ENCODE measurements around the gene FLII. TPM values are rescaled to one million over a fixed set of nuclear protein-coding genes. Genes with fewer than 3 reads are reported as not detected.

FLII gene
- total RNA-seq, 1 experiment from 2014 or later, result 430 TPM

DNA sequence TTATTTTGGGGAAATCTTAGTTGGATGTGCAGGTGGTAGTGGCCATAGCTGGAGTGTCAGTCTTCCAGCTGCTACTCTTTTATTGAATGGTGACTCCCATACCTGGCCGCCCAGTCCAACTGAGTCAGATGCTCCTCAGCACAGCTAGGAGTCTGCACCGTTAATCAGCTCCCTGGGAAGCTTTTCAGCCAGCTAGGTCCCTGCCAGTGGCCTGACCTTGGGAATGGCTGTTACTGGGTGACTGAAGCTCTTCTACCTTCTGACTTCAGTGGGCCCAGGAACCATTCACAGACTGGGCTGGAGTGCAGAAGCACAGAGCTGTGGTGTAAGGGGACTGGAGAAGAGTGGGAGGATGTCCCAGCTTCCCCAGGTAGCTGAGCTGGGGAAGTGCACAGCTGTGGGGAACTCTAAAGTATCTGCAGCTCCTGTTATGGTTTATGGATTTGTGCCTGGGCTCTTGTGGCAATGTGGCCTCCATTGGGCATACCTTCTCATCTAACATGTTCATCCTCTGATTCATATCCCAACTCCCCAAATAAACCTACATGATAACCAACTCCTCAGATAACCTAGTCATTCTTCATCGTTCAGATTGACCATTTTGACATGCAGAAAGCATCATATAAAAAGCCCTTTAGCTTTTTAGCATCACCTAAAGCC lies 60.9 kb downstream of the FLII start:
- H4K20me1 ChIP-seq (ENCODE audit: insufficient read depth), result peaks cover 47% of the 10 kb centered on the region
- no peak overlapping the region for H3K4me2 ChIP-seq
- no peaks in the 10 kb centered on the region for H3K9me3 ChIP-seq (ENCODE audit: insufficient read depth, low read depth)
- no peaks in the 10 kb centered on the region for H3K9me2 ChIP-seq (ENCODE audit: insufficient read depth)
- no peaks in the 10 kb centered on the region for H3K27me3 ChIP-seq (ENCODE audit: insufficient read depth, low read depth)
- peaks cover 56% of the 10 kb centered on the region for H3K79me2 ChIP-seq (ENCODE audit: low read depth)
- intact Hi-C loops (cut with micrococcal nuclease; ENCODE audit: unreplicated experiment), result no loop called here
- peaks cover 6% of the 10 kb centered on the region for H3K4me1 ChIP-seq (replicated peaks; ENCODE audit: insufficient read depth)
- BruUV-seq (replicated peaks), result no TSS peak
- H3K4me3 ChIP-seq, result no peak overlapping the region
- peaks cover 7% of the 10 kb centered on the region for H3F3A ChIP-seq (ENCODE audit: insufficient read depth, low read depth)
- no peak overlapping the region for H2AFZ ChIP-seq
- H3K27ac ChIP-seq, result no peak overlapping the region
- TF ChIP-seq EZH2 (IDR thresholded peaks at IDR 0.05; ENCODE audit: low read depth), result no peak
- no peak for TF ChIP-seq CTCF (conservative IDR thresholded peaks at IDR 0.05)
- ChIA-PET CTCF (no interaction called here), POLR2A (ENCODE audit: unreplicated experiment) (no interaction called here)
- DNase-seq, result no peak
- peaks cover 5% of the 10 kb centered on the region; the same call in 1 of the 2 replicates for H3K36me3 ChIP-seq (ENCODE audit: low read depth)

DNA sequence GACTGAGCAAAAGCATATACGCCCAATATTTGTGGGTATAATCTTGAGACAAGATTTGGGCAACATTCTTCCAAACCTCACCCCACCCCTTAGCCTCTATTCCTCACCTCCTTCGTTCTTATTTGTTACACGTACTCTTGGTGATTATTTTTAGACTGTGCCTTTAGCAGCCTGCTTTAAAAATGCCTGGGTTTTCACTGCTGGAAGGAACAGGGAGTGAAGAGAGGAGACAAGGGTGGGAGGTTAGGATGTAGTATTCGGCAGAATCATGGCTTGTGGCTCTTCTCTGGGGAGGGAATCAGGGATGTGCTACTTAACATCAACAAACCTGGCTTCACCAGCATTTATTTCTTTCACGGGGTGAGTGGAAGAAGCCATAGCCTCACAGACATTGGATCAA lies 63.3 kb downstream of the FLII start:
- Histone ChIP-seq H2AFZ (no peak overlapping the region), H3K27ac (no peak overlapping the region), H3K9me2 (ENCODE audit: insufficient read depth) (no peaks in the 10 kb centered on the region), H3K4me3 (no peak overlapping the region), H3K4me1 (replicated peaks; ENCODE audit: insufficient read depth) (no peaks in the 10 kb centered on the region), H4K20me1 (ENCODE audit: insufficient read depth) (peaks cover 49% of the 10 kb centered on the region), H3K9me3 (ENCODE audit: insufficient read depth, low read depth) (no peaks in the 10 kb centered on the region), H3F3A (ENCODE audit: insufficient read depth, low read depth) (no peaks in the 10 kb centered on the region; the same call in none of the 2 replicates), H3K36me3 (ENCODE audit: low read depth) (peaks cover 5% of the 10 kb centered on the region; the same call in 1 of the 2 replicates), H3K4me2 (no peak overlapping the region), H3K79me2 (ENCODE audit: low read depth) (peaks cover 73% of the 10 kb centered on the region), H3K27me3 (ENCODE audit: insufficient read depth, low read depth) (no peaks in the 10 kb centered on the region)
- no peak for DNase-seq
- CTCF ChIA-PET, result no interaction called here
- no TSS peak for BruUV-seq (replicated peaks)
- POLR2A ChIA-PET (ENCODE audit: unreplicated experiment), result no interaction called here
- TF ChIP-seq CTCF (conservative IDR thresholded peaks at IDR 0.05), result no peak
- TF ChIP-seq EZH2 (IDR thresholded peaks at IDR 0.05; ENCODE audit: low read depth), result no peak
- intact Hi-C loops (cut with micrococcal nuclease; ENCODE audit: unreplicated experiment), result no loop called here

Other genes with a start within 250 kb of the FLII start
- gene ATPAF2, start 219.6 kb downstream of the FLII start, total RNA-seq (2021), result 44.5 and 61.7 TPM in 2 replicates
- 16.9 and 19.0 TPM in 2 replicates for gene GID4, start 219.3 kb downstream of the FLII start, total RNA-seq (2021)
- gene DRG2, start 170.8 kb downstream of the FLII start, total RNA-seq (2021), result 62.4 and 66.9 TPM in 2 replicates
- 3.5 and 4.9 TPM in 2 replicates for gene MYO15A, start 150.0 kb downstream of the FLII start, total RNA-seq (2021)
- 101 and 117 TPM in 2 replicates for gene ALKBH5, start 74.9 kb downstream of the FLII start, total RNA-seq (2021)
- 44.9 and 57.6 TPM in 2 replicates for gene LLGL1, start 33.1 kb downstream of the FLII start, total RNA-seq (2021)
- 29.6 and 33.0 TPM in 2 replicates for gene MIEF2, start 1.9 kb upstream of the FLII start, total RNA-seq (2021)
- 51.2 and 52.2 TPM in 2 replicates for gene TOP3A, start 56.3 kb upstream of the FLII start, total RNA-seq (2021)
- gene SMCR8, start 56.6 kb upstream of the FLII start, total RNA-seq (2021), result 19.5 and 23.8 TPM in 2 replicates
- 139 and 170 TPM in 2 replicates for gene SHMT1, start 104.8 kb upstream of the FLII start, total RNA-seq (2021)
- 3.7 and 5.7 TPM in 2 replicates for gene EVPLL, start 119.0 kb upstream of the FLII start, total RNA-seq (2021)
- gene LGALS9C, start 218.1 kb upstream of the FLII start, total RNA-seq (2021), result 1.8 and 1.9 TPM in 2 replicates